Activated T-cell treated with anti-CD3 and anti-CD28 coated beads, Interleukin-2, amount 50 U/mL, for 72 hours (primary cell): ENCODE data around the gene GEMIN7. TPM values are rescaled to one million over a fixed set of nuclear protein-coding genes. Genes with fewer than 3 reads are reported as not detected.

Experiments used
- ATAC-seq, 2 donors: fragments of 150-1000 bp; cut with Tn5 transposase; replicated peaks in 1 of 2; 2 replicates each; pipeline ENCODE4 v1.10.0; 2021; ENCODE audit warnings: moderate library complexity in 2 of 2, mild to moderate bottlenecking in 1 of 2
- DNase-seq, 2 donors: peaks; one replicate each; pipeline ENCODE4 v3.0.0; 2021 to 2022; ENCODE audit warnings: mixed read lengths in 1 of 2
- H3K27ac Mint-ChIP-seq: one replicate; pipeline ENCODE4 v1.8.0; 2022; ENCODE audit warnings: mild to moderate bottlenecking, moderate library complexity, mixed read lengths
- H3K27me3 Mint-ChIP-seq: one replicate; pipeline ENCODE4 v1.8.0; 2022; ENCODE audit warnings: low read depth, mixed read lengths
- H3K36me3 Mint-ChIP-seq, 2 donors: one replicate each; pipeline ENCODE4 v1.8.0; 2022; ENCODE audit warnings: mixed read lengths in 2 of 2, mild to moderate bottlenecking in 1 of 2; ENCODE audit not compliant: insufficient read depth in 2 of 2
- H3K4me1 Mint-ChIP-seq: one replicate; pipeline ENCODE4 v1.8.0; 2022; ENCODE audit warnings: low read depth, mixed read lengths
- H3K4me3 Mint-ChIP-seq, 2 donors: one replicate each; pipeline ENCODE4 v1.8.0; 2022; ENCODE audit warnings: mild to moderate bottlenecking in 2 of 2, mixed read lengths in 2 of 2, moderate library complexity in 2 of 2
- H3K9me3 Mint-ChIP-seq, 2 donors: one replicate each; pipeline ENCODE4 v1.8.0; 2022; ENCODE audit warnings: mixed read lengths in 2 of 2
- total RNA-seq, 2 donors: library from RNA; stranded (reverse); gene quantifications; one replicate each; pipeline ENCODE4 v1.2.3, GENCODE V29; 2022

GEMIN7 gene
- total RNA-seq, 2 donors from 2014 or later, result 26.4 to 28.1 TPM

DNA sequence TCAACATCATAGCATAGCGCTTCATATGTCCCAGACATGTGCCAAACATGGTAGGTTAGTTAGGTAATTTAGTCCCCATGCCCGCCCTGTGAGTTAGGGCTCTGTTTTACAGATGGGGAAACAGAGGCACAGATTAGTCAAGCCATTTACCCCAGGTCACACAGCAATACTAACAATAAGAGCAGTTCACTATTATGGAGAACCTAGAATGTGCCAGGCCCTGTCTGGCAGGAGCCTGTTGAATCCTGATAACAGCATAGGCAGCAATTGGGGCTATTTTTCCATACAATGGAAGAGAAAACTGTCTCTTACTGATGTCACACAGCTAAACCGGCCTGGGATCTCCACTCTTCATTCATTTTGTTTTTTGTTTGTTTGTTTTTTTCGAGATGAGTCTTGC lies 7.4 kb downstream of the GEMIN7 start:
- Mint-ChIP-seq H3K36me3 (peaks cover 7 to 18% of the 10 kb centered on the region in 2 donors), H3K27me3 (no peaks in the 10 kb centered on the region), H3K4me1 (peaks cover 31% of the 10 kb centered on the region), H3K9me3 (no peaks in the 10 kb centered on the region), H3K27ac (no peak overlapping the region), H3K4me3 (no peak overlapping the region)
- DNase-seq, result no peak
- no peak for ATAC-seq

DNA sequence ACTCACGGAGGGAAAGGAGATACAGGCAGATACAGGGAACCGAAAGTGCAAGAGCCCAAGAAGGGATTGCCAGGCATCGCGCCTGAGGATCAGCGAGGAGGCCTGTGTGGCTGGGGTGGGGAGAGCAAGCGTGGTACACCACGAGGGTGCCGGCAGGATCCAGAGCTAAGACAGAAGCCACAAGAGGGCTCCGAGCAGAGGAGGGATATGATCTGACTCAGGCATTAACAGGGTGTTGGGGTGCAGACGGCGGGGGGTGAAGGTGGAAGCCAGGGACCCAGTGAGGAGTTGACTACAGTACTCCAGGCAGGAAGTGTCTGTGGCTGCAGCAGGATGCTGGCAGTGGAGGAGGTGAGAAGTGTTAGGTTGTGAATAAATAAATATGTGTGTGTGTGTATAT lies 8.5 kb downstream of the GEMIN7 start:
- Mint-ChIP-seq H3K27ac (peak overlapping the region; percentile 70), H3K9me3 (no peaks in the 10 kb centered on the region), H3K27me3 (no peaks in the 10 kb centered on the region), H3K4me1 (peaks cover 22% of the 10 kb centered on the region), H3K36me3 (peaks cover 5 to 9% of the 10 kb centered on the region in 2 donors), H3K4me3 (peak overlapping the region; percentile 42 to 45)
- ATAC-seq, result peak; percentile 10 to 23
- peak; percentile 27 to 37 for DNase-seq

DNA sequence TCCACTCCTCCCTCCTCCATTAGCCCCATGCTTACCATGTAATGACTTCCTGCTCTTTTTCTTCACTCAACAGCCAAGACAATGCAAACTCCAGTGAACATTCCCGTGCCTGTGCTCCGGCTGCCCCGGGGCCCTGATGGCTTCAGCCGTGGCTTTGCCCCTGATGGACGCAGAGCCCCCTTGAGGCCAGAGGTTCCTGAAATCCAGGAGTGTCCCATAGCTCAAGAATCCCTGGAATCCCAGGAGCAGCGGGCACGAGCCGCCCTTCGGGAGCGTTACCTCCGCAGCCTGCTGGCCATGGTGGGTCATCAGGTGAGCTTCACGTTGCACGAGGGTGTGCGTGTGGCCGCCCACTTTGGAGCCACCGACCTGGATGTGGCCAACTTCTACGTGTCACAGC lies 11.0 kb downstream of the GEMIN7 start:
- Mint-ChIP-seq H3K27me3 (no peaks in the 10 kb centered on the region), H3K4me3 (no peak overlapping the region), H3K27ac (no peak overlapping the region), H3K9me3 (no peaks in the 10 kb centered on the region), H3K36me3 (peaks cover 5 to 10% of the 10 kb centered on the region in 2 donors), H3K4me1 (peaks cover 39% of the 10 kb centered on the region)
- ATAC-seq (no peak), DNase-seq (no peak)

DNA sequence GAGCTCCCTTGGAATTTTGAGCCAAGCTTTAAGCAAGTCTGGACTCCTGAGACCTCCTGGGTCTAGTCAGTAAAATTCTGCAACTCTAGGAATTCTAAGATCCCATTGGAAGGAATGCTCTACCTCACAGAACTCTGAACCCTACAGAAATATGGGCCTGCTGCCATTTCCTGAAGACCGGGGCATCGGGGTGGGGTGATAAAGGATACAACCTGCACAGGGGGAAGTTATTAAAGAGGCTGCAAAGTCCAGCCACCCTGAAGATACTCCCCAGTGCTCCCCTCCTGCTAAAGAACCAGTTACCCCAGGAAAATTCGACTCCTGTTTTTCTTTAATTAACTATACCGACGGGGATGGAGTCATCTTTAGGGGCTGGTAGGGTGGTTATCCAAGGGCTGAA lies 11.5 kb downstream of the GEMIN7 start:
- Mint-ChIP-seq H3K4me1 (peaks cover 41% of the 10 kb centered on the region), H3K9me3 (no peaks in the 10 kb centered on the region), H3K27me3 (no peaks in the 10 kb centered on the region), H3K27ac (peak overlapping the region; percentile 18), H3K36me3 (peaks cover 5 to 10% of the 10 kb centered on the region in 2 donors), H3K4me3 (peak overlapping the region; percentile 9 to 96)
- no peak for ATAC-seq
- DNase-seq, result no peak

DNA sequence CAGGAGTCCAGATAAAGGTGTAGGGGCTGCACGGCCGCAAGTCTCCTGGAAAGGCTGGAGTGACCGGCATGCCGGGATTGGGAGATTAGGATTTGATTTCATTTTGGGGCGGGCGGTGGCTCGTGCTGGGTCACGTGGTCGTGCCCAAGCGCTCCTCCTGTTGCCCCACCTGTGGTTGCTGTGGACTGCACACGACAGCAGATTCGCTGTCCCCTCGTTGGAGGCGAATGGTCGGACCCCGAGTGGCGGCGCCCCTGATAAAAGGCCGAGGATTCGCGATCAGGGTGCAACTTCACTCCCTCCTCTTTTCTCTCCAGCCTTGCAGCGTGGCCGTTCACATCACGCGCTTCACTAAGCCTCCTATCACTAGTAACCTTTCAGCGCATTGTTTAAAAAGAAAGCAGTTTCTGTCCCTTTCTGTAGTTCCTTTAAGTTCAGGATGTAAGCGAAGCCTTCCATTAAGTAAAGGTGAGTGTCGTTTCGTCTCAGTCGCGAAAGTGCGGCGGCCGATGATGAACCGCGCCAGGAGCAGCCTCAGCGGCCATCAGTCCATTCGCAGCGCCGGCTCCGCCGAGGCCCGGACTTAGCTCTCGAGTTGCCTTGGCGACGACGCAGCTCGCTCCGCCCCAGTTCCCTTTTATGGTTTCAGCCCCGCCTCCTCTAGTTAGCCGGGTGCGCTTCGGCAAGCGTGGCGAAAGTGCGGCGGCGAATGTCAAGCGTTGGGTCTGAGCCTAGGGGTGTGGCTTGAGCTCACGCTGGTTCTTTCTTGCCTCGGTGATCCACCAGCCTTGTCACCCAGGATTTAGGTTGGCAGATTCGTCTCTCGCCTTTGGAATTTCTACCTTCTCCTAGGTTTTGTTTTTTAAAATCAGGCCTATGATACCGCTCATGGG lies 12.2 kb downstream of the GEMIN7 start:
- H3K4me1 Mint-ChIP-seq, result peaks cover 48% of the 10 kb centered on the region
- H3K27ac Mint-ChIP-seq, result peak overlapping the region; percentile 99

DNA sequence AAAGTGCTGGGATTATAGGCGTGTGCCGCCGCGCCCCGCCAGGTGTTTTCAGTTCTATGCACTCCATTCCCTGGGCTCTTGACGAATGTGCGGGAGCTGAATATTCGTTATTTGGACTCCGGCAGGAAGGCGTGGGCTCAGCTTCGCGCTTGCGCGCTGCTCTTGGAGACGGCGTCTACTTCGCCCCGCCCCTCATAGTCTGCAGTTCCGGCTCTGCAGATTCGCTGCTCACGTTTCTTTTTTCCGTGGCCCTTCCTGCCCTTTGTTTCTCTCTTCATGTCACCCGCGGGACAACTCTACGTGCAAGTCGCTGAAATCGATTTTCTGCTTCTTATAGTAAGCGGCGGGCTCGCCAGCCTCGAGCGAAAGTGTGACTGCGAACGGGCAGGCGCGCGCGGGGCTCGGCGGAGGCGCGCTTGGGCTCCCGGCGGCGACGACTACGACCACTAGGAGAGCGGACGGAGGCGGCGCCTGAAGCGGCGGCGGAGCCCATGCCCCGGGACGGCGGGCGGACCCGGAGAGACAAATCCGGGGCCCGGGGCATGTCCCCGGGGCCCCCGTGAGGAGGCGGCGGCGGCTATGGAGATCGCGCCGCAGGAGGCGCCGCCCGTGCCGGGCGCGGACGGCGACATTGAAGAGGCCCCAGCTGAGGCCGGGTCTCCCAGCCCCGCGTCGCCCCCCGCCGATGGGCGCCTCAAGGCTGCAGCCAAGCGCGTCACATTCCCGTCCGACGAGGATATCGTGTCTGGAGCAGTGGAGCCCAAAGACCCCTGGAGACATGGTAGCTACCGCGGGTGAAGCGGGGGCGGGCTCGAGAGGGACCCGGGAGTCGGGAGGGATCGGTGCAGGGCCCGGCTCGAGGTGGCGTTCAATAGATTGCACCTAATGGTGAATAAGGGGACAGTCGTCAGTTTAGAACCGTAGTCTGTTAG lies 14.0 kb downstream of the GEMIN7 start, which contains the start of gene PPP1R37:
Gene PPP1R37, plus strand, starts transcription at position 433 of the 932 bp plus-strand sequence. Its CDS starts 147 bp downstream, at position 580.
- ATAC-seq (peak; percentile 76 to 81), DNase-seq (peak; percentile 92 to 95)
- H3K9me3 Mint-ChIP-seq, result no peaks in the 10 kb centered on the region
- no peaks in the 10 kb centered on the region for H3K27me3 Mint-ChIP-seq
- peaks cover 5 to 8% of the 10 kb centered on the region in 2 donors for H3K36me3 Mint-ChIP-seq
- peak within 1 kb of the TSS; percentile 99 for H3K27ac Mint-ChIP-seq
- peaks cover 55% of the 10 kb centered on the region for H3K4me1 Mint-ChIP-seq
- peak within 1 kb of the TSS; percentile 95 to 96 for H3K4me3 Mint-ChIP-seq

More for the DNA sequence above, 12.2 kb downstream of the GEMIN7 start:
- Mint-ChIP-seq H3K4me3 (peak overlapping the region; percentile 95 to 96), H3K36me3 (peaks cover 5 to 10% of the 10 kb centered on the region in 2 donors), H3K27me3 (no peaks in the 10 kb centered on the region), H3K9me3 (no peaks in the 10 kb centered on the region)
- ATAC-seq (peak; percentile 83 to 84), DNase-seq (peak; percentile 98)

DNA sequence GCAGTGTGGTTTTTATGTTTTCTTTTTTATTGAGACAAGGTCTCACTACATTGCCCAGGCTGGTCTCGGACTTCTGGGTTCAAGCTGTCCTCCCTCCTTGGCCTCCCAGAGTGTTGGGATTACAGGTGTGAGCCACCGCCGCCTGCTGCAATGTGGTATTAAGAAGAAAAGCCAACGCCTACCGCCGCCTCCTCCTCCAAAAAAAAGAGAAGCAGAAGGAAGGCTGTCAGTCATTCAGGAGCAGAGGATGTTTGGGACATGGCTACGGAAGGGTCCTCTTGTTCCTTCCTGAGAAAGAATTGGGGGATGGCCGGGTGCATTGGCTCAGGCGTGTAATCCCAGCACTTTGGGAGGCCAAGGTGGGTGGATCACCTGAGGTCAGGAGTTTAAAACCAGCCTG lies 15.1 kb downstream of the GEMIN7 start:
- Mint-ChIP-seq H3K9me3 (no peaks in the 10 kb centered on the region), H3K36me3 (peaks cover 5 to 6% of the 10 kb centered on the region in 2 donors), H3K27me3 (no peaks in the 10 kb centered on the region), H3K4me1 (peaks cover 53% of the 10 kb centered on the region), H3K27ac (peak overlapping the region; percentile 49), H3K4me3 (peak overlapping the region; percentile 95 to 96)
- ATAC-seq (no peak), DNase-seq (no peak)

DNA sequence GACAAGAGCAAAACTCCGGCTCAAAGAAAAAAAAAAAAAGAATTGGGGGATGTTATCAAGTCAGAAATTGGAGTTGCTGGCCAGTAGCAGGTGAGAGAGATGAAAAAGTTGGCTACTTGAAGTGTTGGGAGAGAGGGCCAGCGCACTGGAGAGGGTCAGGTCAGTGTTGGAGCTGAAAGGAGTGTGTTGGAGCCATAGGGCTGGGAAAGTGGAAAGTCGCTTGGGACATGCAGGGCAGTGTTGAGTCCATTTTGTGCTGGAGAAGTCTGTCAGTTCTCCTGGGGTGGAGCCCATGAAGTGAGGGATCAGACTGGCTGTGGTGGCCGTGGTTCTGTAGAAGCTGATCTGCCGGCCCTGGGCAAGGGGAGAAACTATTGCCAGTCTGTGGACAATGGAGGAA lies 15.6 kb downstream of the GEMIN7 start:
- DNase-seq, result no peak
- H3K9me3 Mint-ChIP-seq, result no peaks in the 10 kb centered on the region
- ATAC-seq, result no peak
- H3K27ac Mint-ChIP-seq, result peak overlapping the region; percentile 82
- H3K36me3 Mint-ChIP-seq, result peaks cover 5 to 6% of the 10 kb centered on the region in 2 donors
- H3K27me3 Mint-ChIP-seq, result no peaks in the 10 kb centered on the region
- peak overlapping the region; percentile 95 to 96 for H3K4me3 Mint-ChIP-seq
- peaks cover 53% of the 10 kb centered on the region for H3K4me1 Mint-ChIP-seq

DNA sequence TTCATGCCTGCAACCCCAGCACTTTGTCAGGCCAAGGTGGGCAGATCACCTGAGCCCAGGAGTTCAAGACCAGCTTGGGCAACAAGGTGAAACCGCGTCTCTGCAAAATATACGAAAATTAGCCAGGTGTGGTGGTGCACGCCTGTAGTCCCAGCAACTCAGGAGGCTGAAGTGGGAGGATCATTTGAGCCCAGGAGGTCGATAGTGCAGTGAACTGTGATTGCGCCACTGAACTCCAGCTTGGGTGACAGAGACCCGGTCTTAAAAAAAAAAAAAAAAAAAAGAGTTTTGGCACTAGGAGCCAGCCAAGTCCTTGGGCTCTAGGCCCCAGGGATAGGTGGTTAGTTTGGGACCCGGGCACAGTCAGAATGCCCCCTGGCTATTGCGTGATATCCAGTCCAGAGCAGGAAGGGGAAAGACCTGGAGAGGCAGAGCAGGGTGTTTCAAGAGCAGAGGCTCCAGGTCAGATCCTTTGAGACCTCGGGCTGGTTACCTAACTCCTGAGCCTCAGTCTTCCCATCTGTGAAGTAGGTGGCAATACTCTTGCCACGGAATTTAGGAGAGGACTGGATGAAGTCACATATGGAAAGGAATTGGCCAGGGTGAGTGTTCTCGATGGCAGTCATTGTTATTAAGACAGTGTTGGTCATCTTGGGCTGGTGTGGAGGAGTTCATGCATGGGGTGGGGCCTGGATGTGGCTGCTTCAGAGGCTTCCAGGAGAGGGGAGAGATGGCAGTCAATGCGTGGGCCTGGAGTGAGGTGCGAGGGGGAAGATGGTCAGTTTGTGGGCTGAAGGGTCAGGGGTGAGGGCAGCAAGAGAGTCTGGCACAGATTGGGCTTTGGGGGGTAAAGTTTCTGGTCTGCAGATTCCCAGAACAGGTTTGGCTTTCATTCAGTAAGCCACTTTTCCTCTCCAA lies 16.7 kb downstream of the GEMIN7 start:
- no peaks in the 10 kb centered on the region for H3K9me3 Mint-ChIP-seq
- peaks cover 54% of the 10 kb centered on the region for H3K4me1 Mint-ChIP-seq
- DNase-seq (no peak), ATAC-seq (no peak)
- no peak overlapping the region for H3K27ac Mint-ChIP-seq
- H3K27me3 Mint-ChIP-seq, result no peaks in the 10 kb centered on the region
- no peak overlapping the region for H3K4me3 Mint-ChIP-seq
- peaks cover 5 to 6% of the 10 kb centered on the region in 2 donors for H3K36me3 Mint-ChIP-seq

DNA sequence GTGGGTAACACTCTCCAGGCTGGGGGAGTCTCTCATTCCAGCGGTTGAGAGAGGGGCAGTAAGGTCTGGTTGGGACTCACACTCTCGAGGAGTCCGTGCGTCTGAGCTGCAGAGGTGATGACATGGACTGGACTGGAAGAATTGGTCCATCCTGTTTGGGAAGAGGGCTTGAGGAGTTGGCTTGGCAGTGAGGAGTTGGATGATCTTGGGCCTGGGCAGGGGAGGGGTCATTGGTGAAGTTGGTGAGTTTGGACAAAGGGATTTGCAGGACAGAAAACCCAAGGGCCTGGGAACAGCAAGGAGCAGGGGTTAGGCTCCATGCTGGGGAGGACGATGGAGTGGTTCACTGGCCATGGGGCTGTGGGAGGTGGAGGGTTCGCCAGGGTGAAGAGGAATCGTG lies 17.6 kb downstream of the GEMIN7 start:
- Mint-ChIP-seq H3K36me3 (peaks cover 0 to 2% of the 10 kb centered on the region in 2 donors), H3K27ac (no peak overlapping the region)

DNA sequence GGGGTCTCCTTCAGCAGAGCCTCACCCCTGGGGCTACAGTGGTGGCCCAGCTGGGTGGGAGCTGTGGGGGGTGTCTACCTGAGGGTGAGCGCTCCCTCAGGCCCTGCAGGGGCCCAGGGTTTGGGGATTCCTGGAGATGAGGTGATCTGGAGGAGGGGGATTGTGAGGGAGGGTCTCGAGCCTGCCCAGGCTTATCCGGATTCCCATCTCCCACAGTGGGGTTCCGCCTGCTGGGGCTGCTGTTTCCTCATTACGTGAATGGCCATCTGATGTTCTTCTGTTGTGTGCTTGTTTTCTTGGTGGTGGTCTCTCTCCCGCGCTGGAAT lies 18.4 kb downstream of the GEMIN7 start:
- no peak for ATAC-seq
- H3K27me3 Mint-ChIP-seq, result no peaks in the 10 kb centered on the region
- peaks cover 55% of the 10 kb centered on the region for H3K4me1 Mint-ChIP-seq
- peaks cover 0 to 2% of the 10 kb centered on the region in 2 donors for H3K36me3 Mint-ChIP-seq
- no peak for DNase-seq
- H3K9me3 Mint-ChIP-seq, result no peaks in the 10 kb centered on the region
- no peak overlapping the region for H3K27ac Mint-ChIP-seq
- H3K4me3 Mint-ChIP-seq, result no peak overlapping the region

More for the DNA sequence above, 17.6 kb downstream of the GEMIN7 start:
- Mint-ChIP-seq H3K4me1 (peaks cover 53% of the 10 kb centered on the region), H3K4me3 (no peak overlapping the region), H3K27me3 (no peaks in the 10 kb centered on the region), H3K9me3 (no peaks in the 10 kb centered on the region)
- DNase-seq (no peak), ATAC-seq (no peak)

DNA sequence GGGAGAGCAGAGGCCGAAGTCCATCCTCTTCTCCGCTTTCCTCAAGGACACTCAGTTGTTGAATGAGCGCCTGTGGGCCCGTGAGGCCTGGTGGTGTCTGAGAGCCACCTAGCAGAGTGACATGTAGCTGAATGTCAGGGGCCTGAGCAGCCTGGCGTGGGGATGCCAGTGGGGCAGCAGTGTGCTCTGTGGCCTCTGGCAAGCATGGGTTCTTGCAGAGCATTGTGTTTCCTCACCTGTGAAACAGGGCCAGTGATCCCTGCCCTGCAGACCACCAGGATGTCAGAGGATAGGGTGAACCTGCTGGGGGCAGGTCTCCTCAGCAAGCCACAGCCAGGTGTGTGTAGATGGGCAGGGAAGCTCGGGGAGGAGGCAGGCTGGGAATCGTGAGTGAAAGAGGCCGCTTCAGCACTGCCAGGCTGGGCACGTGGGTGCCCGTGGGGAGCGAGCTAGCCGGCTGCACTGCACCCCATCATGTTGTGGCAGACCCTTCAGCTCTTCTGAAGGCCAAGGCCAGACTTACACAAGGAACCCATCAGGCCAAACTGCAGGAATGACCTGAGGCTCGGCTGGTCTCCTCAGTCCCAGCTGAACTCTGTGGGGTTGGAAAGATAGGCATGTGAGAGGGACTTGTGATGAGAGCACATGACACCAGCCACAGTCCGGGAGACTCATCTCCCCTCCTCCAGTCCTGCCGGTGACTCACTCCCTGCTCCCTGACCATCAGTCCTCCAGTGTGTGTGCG lies 18.9 kb downstream of the GEMIN7 start:
- no peaks in the 10 kb centered on the region for H3K27me3 Mint-ChIP-seq
- H3K9me3 Mint-ChIP-seq, result no peaks in the 10 kb centered on the region
- no peak overlapping the region for H3K4me3 Mint-ChIP-seq
- DNase-seq (no peak), ATAC-seq (no peak)
- H3K4me1 Mint-ChIP-seq, result peaks cover 60% of the 10 kb centered on the region
- no peaks in the 10 kb centered on the region for H3K36me3 Mint-ChIP-seq
- no peak overlapping the region for H3K27ac Mint-ChIP-seq
